ENCODE measurements around the gene LRRK1.

LRRK1 gene

DNA sequence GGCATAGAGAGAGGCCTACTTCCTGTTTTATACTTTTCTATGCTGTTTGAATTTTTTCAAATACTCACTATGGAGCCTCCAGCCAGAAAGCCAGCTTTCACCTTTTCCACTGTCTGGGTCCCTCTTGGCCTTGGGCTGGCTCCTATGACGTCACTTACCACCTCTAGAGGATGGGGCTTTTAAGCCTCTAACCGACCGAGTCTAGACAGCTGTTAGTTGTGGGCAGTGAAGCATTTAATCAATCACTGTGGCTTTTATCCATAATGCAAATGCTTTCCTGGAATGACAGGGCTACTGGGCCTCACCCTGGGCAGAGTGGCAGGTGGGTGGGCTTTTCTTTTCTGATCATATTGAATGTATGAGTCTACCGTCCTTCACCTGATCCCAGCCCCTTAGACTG, 61.9 kb downstream of the LRRK1 start:
- TF ChIP-seq, protein P1, sequence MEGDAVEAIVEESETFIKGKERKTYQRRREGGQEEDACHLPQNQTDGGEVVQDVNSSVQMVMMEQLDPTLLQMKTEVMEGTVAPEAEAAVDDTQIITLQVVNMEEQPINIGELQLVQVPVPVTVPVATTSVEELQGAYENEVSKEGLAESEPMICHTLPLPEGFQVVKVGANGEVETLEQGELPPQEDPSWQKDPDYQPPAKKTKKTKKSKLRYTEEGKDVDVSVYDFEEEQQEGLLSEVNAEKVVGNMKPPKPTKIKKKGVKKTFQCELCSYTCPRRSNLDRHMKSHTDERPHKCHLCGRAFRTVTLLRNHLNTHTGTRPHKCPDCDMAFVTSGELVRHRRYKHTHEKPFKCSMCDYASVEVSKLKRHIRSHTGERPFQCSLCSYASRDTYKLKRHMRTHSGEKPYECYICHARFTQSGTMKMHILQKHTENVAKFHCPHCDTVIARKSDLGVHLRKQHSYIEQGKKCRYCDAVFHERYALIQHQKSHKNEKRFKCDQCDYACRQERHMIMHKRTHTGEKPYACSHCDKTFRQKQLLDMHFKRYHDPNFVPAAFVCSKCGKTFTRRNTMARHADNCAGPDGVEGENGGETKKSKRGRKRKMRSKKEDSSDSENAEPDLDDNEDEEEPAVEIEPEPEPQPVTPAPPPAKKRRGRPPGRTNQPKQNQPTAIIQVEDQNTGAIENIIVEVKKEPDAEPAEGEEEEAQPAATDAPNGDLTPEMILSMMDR (IDR thresholded peaks at IDR 0.05; ENCODE audit: extremely low read depth, insufficient read depth, missing control alignments), result no peak
- no peak for DNase-seq (ENCODE audit: low spot score)
- in situ Hi-C loops (cut with MboI; ENCODE audit: low pct_unique_long_range_greater_than_20kb, low sequenced_read_pairs, unreplicated experiment), result no loop called here

DNA sequence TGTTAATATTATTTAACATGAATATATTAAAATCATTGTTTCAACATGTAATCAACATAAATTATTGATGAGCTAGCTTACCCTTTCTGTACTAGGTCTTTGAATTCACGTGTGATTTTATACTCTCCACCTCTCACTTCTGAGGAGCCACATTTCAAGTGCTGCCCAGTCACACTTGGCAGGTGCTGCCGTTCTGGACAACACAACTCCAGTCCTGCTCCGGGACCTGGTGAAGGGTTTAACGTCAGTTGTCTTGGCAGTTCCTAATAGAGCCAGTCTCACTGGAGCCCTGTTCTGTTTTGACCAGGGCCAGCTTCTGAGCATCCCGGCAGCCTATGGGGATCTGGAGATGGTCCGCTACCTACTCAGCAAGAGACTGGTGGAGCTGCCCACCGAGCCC, 64.1 kb downstream of the LRRK1 start:
- in situ Hi-C loops (cut with MboI; ENCODE audit: low pct_unique_long_range_greater_than_20kb, low sequenced_read_pairs, unreplicated experiment), result no loop called here
- DNase-seq (ENCODE audit: low spot score), result no peak
- TF ChIP-seq, protein P1 (IDR thresholded peaks at IDR 0.05; ENCODE audit: extremely low read depth, insufficient read depth, missing control alignments), result no peak

DNA sequence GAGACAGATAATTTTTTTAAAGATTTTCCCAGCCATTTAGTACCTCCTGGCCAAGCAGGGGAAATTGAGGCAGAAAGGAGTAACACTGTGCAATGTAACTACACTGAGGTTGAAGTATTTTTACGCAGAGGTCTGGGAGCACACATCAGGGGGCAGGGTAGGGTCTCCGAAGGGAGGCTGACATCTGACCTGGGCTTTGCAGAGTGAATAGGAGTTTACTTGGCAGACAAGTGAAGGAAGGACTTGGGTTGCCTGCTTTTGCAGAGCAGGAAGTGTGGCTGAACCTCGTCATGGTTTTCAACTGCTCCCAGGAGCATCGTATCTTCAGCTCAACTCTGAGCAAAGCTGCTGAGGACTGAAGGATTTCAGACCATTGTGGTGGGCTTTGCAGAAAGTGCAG, 66.2 kb downstream of the LRRK1 start:
- in situ Hi-C loops (cut with MboI; ENCODE audit: low pct_unique_long_range_greater_than_20kb, low sequenced_read_pairs, unreplicated experiment), result no loop called here
- no peak for DNase-seq (ENCODE audit: low spot score)
- TF ChIP-seq, protein P1 (IDR thresholded peaks at IDR 0.05; ENCODE audit: extremely low read depth, insufficient read depth, missing control alignments), result no peak

DNA sequence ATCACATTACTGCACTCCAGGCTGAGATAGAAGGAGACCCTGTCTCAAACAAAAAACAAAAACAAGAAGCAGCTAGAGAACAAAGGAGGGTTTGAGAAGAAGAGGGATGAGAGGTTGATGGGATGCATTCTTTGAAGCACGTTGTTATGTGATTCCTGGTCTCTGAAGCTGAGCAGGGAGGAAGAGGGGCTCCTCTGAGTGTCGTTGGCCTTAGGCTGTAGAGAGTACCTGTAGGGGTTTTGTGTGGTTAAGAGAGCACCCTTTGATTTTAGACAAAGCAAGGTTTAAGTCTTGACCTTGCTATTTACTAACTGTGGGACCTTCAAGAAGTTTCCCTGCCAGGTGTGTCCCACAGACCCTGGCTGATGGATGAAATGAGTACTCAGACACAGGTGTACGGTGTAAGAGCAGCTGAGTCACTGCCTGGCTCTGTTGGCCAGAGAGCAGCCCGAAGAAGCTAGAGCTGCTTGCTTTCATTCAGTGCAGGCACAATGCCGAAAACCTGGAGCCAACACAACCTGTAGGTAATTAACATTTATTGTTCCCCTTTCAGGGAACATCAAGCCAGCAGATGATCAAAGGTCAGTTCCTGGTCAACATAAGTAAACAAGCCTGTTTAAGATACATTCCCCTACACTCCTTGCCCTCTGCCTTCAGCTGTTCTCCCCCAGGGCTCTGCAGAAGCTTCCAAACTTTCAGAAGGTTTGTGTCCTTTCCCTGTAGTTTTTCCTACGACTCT, 67.2 kb downstream of the LRRK1 start:
- in situ Hi-C loops (cut with MboI; ENCODE audit: low pct_unique_long_range_greater_than_20kb, low sequenced_read_pairs, unreplicated experiment), result no loop called here
- TF ChIP-seq, protein P1 (IDR thresholded peaks at IDR 0.05; ENCODE audit: extremely low read depth, insufficient read depth, missing control alignments), result no peak
- DNase-seq (ENCODE audit: low spot score), result no peak

DNA sequence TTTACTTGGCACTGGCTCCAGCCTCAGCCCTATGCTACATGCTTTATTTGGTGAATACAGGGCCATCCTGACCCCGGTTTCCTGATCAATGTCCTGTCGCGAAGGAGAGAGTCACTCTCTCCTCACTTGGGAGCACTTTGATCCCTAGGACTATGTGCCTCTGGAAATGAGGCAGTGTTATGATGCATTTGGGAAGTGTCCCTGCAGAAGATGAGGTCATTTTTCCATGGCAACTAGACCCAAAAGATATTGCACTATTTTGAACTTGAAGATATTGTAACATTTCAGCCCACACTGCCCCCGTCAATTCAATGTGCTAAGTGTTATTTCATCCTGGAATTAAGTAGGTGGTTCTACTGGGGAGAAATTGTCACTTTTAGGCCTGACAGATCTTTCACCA, 68.0 kb downstream of the LRRK1 start:
- no peak for DNase-seq (ENCODE audit: low spot score)
- in situ Hi-C loops (cut with MboI; ENCODE audit: low pct_unique_long_range_greater_than_20kb, low sequenced_read_pairs, unreplicated experiment), result no loop called here
- TF ChIP-seq, protein P1 (IDR thresholded peaks at IDR 0.05; ENCODE audit: extremely low read depth, insufficient read depth, missing control alignments), result no peak

DNA sequence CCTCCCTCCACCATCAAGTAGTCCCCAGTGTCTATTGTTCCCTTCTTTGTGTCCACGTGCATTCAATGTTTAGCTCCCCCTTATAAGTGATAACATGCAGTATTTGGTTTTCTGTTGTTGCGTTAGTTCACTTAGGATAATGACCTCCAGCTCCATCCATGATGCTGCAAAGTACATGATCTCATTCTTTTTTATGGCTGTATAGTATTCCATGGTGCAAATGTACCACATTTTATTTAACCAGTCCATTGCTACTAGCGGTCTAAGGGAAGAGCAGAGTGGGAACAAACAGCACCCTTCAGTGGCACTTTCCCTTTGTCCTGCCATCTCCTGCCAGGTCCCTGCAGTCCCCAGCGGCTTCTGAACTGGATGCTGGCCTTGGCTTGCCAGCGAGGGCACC, 69.1 kb downstream of the LRRK1 start:
- TF ChIP-seq, protein P1 (IDR thresholded peaks at IDR 0.05; ENCODE audit: extremely low read depth, insufficient read depth, missing control alignments), result no peak
- DNase-seq (ENCODE audit: low spot score), result no peak
- in situ Hi-C loops (cut with MboI; ENCODE audit: low pct_unique_long_range_greater_than_20kb, low sequenced_read_pairs, unreplicated experiment), result no loop called here
